HCT116 (cell line): ENCODE data around the gene SPAG5. TPM values are rescaled to one million over a fixed set of nuclear protein-coding genes. Genes with fewer than 3 reads are reported as not detected.

ENCODE experiments used
- ATAC-seq: fragments of 200-7000 bp; cut with Tn5 transposase; 2 replicates; pipeline ENCODE4 v1.9.1; 2020; ENCODE audit warnings: mild to moderate bottlenecking, moderate library complexity
- BruUV-seq: library from RNA; stranded (reverse); fragments of 400-500 nt; replicated peaks from 2 replicates; lab custom pipeline; 2021; lab: Mats Ljungman, UMichigan
- CTCF ChIA-PET: fragments of 300-600 bp; sonication (Branson Sonifier 250); formaldehyde crosslinking; loops from one replicate; lab custom pipeline; 2021; ENCODE audit warnings: antibody characterized with exemption; lab: Charles Lee
- POLR2A ChIA-PET: fragments of 300-600, 350-600 bp; sonication (Branson Sonifier 250); formaldehyde crosslinking; loops from one replicate; lab custom pipeline; 2021; ENCODE audit warnings: antibody characterized with exemption; lab: Charles Lee
- RAD21 ChIA-PET, 2 experiments: fragments of 300-600 bp; sonication (Branson Sonifier 250); formaldehyde crosslinking; loops; one replicate each; lab custom pipeline; 2023; ENCODE audit warnings: low total read pairs in 2 of 2; ENCODE audit not compliant: uncharacterized antibody in 2 of 2, unreplicated experiment in 2 of 2, low non-redundant PET in 1 of 2; lab: Charles Lee
- DNase-seq: peaks from one replicate; pipeline ENCODE4 v3.0.0-alpha.2; 2010; ENCODE audit warnings: low read depth, low spot score
- H2AFZ ChIP-seq: fragments of 200-600 bp; shearing (Covaris generic), sonication (generic); 2 replicates; pipeline ENCODE4 v1.6.1; 2017; ENCODE audit warnings: low read depth, mixed run types, mixed read lengths, antibody characterized with exemption, low read length; ENCODE audit not compliant: poor library complexity, severe bottlenecking
- H3K27ac ChIP-seq: 2 replicates; pipeline ENCODE4 v1.5.1; 2012; ENCODE audit warnings: low read depth, low read length
- H3K27me3 ChIP-seq: fragments of 200-600 bp; sonication (generic); 2 replicates; pipeline ENCODE4 v1.6.1; 2016; ENCODE audit warnings: mixed run types, low read length, mixed read lengths; ENCODE audit not compliant: insufficient read depth
- H3K36me3 ChIP-seq, 2 experiments: fragments of 200-500 bp in 1 of 2; fragments of 200-600 bp in 1 of 2; sonication (Bioruptor generic) in 1 of 2; sonication (generic) in 1 of 2; 2 replicates each; pipeline versions ENCODE4 v1.5.1 to v1.6.1; 2014 to 2016; ENCODE audit warnings: low read length in 2 of 2, inconsistent platforms in 1 of 2, mixed read lengths in 1 of 2, mixed run types in 1 of 2; ENCODE audit not compliant: insufficient read depth in 2 of 2, control insufficient read depth in 1 of 2
- H3K4me1 ChIP-seq, 2 experiments: fragments of 200-600 bp in 1 of 2; sonication (generic) in 1 of 2; 2 replicates each; pipeline versions ENCODE4 v1.5.1 to v1.6.1; 2012 to 2017; ENCODE audit warnings: low read length in 2 of 2, inconsistent platforms in 1 of 2, mild to moderate bottlenecking in 1 of 2, mixed read lengths in 1 of 2, mixed run types in 1 of 2, moderate library complexity in 1 of 2; ENCODE audit not compliant: insufficient read depth in 2 of 2, control insufficient read depth in 1 of 2
- H3K4me2 ChIP-seq: fragments of 200-600 bp; sonication (generic); 2 replicates; pipeline ENCODE4 v1.6.1; 2017; ENCODE audit warnings: mixed run types, low read length, mixed read lengths
- H3K4me3 ChIP-seq, 2 experiments: fragments of 200-600 bp in 1 of 2; sonication (generic) in 1 of 2; replicated peaks in 1 of 2; 2 replicates each; pipeline ENCODE4 v1.5.1; 2011 to 2016; ENCODE audit warnings: low read length in 2 of 2, control low read depth in 1 of 2, low read depth in 1 of 2, mild to moderate bottlenecking in 1 of 2, mixed read lengths in 1 of 2, mixed run types in 1 of 2
- H3K79me2 ChIP-seq: fragments of 200-600 bp; sonication (generic); 2 replicates; pipeline ENCODE4 v1.6.1; 2017; ENCODE audit warnings: mild to moderate bottlenecking, mixed run types, low read length, moderate library complexity, mixed read lengths; ENCODE audit not compliant: insufficient read depth
- H3K9ac ChIP-seq: fragments of 200-600 bp; sonication (generic); 2 replicates; pipeline ENCODE4 v1.6.1; 2016; ENCODE audit warnings: low read length, mixed read lengths
- H3K9me2 ChIP-seq: fragments of 200-600 bp; sonication (generic), shearing (Covaris generic); 2 replicates; pipeline ENCODE4 v1.6.1; 2017; ENCODE audit warnings: mixed run types, mild to moderate bottlenecking, moderate library complexity; ENCODE audit not compliant: insufficient read depth
- H3K9me3 ChIP-seq, 2 experiments: fragments of 200-500 bp in 1 of 2; fragments of 200-600 bp in 1 of 2; sonication (Bioruptor generic) in 1 of 2; sonication (generic) in 1 of 2; 2 replicates each; pipeline ENCODE4 v1.6.1; 2014 to 2017; ENCODE audit warnings: low read length in 2 of 2, mixed read lengths in 2 of 2, inconsistent platforms in 1 of 2, low read depth in 1 of 2, mild to moderate bottlenecking in 1 of 2, mixed run types in 1 of 2, moderate library complexity in 1 of 2; ENCODE audit not compliant: control insufficient read depth in 1 of 2, insufficient read depth in 1 of 2
- H4K20me1 ChIP-seq: fragments of 200-600 bp; sonication (generic), shearing (Covaris generic); 2 replicates; pipeline ENCODE4 v1.6.1; 2017; ENCODE audit warnings: mixed run types, mild to moderate bottlenecking, moderate library complexity; ENCODE audit not compliant: insufficient read depth
- CBX3 ChIP-seq: IDR thresholded peaks from 2 replicates; pipeline ENCODE4 v1.6.1; 2012; ENCODE audit warnings: low read depth
- CEBPB ChIP-seq: IDR thresholded peaks from 2 replicates; pipeline ENCODE4 v1.6.1; 2012; ENCODE audit warnings: low read depth
- EGR1 ChIP-seq: IDR thresholded peaks from 2 replicates; pipeline ENCODE4 v1.6.1; 2012; ENCODE audit warnings: low read depth
- ELF1 ChIP-seq: IDR thresholded peaks from 2 replicates; pipeline ENCODE4 v1.6.1; 2012; ENCODE audit warnings: low read depth, borderline replicate concordance
- EZH2 ChIP-seq: fragments of 200-600 bp; sonication (generic); IDR thresholded peaks from 2 replicates; pipeline ENCODE4 v1.6.1; 2017; ENCODE audit warnings: antibody characterized with exemption, mixed run types
- FOSL1 ChIP-seq: IDR thresholded peaks from 2 replicates; pipeline ENCODE4 v1.6.1; 2012; ENCODE audit warnings: low read depth
- JUND ChIP-seq: IDR thresholded peaks from 2 replicates; pipeline ENCODE4 v1.6.1; 2012
- POLR2A ChIP-seq: IDR thresholded peaks from 2 replicates; pipeline ENCODE4 v1.7.0; 2011; ENCODE audit warnings: borderline replicate concordance; ENCODE audit not compliant: insufficient read depth, insufficient read length; ENCODE audit errors: extremely low read depth
- REST ChIP-seq: IDR thresholded peaks from 2 replicates; pipeline ENCODE4 v1.6.1; 2012; ENCODE audit warnings: low read depth
- SIN3A ChIP-seq: IDR thresholded peaks from 2 replicates; pipeline ENCODE4 v1.6.1; 2012; ENCODE audit warnings: low read depth
- SP1 ChIP-seq: IDR thresholded peaks from 2 replicates; pipeline ENCODE4 v1.6.1; 2012; ENCODE audit warnings: low read depth
- SRF ChIP-seq: IDR thresholded peaks from 2 replicates; pipeline ENCODE4 v1.6.1; 2012; ENCODE audit warnings: low read depth
- TCF7L2 ChIP-seq: IDR thresholded peaks from 2 replicates; pipeline ENCODE4 v1.7.0; 2011; ENCODE audit warnings: borderline replicate concordance, inconsistent platforms; ENCODE audit not compliant: insufficient read depth, insufficient read length; ENCODE audit errors: extremely low read depth
- YY1 ChIP-seq: IDR thresholded peaks from 2 replicates; pipeline ENCODE4 v1.6.1; 2011; ENCODE audit warnings: low read length, low read depth, moderate library complexity, mild to moderate bottlenecking; ENCODE audit not compliant: insufficient replicate concordance; ENCODE audit errors: extremely low read depth
- ZBTB33 ChIP-seq: IDR thresholded peaks from 2 replicates; pipeline ENCODE4 v1.6.1; 2011; ENCODE audit warnings: mild to moderate bottlenecking, low read length, moderate library complexity; ENCODE audit not compliant: insufficient replicate concordance; ENCODE audit errors: extremely low read depth
- ZFX ChIP-seq: fragments of 450-650 bp; IDR thresholded peaks from 2 replicates; pipeline ENCODE4 v1.6.1; 2017
- ZNF274 ChIP-seq: fragments of 200-500 bp; sonication (Bioruptor generic); IDR thresholded peaks from 2 replicates; pipeline ENCODE4 v1.6.1; 2014; ENCODE audit warnings: mild to moderate bottlenecking, low read depth, low read length, inconsistent platforms
- intact Hi-C: fragments of 100-400 bp; cut with micrococcal nuclease; formaldehyde crosslinking; loops from 2 replicates; pipeline ENCODE4 v1.10.0; 2022
- total RNA-seq: library from RNA; stranded (reverse); gene quantifications from one replicate; pipeline ENCODE4 v1.2.1, GENCODE V29; 2021; ENCODE audit not compliant: unreplicated experiment
- TF ChIP-seq, protein P1 (sequence below), 3 experiments: fragments of 200-600 bp in 1 of 3; sonication (generic) in 1 of 3; IDR thresholded peaks in 2 of 3; conservative IDR thresholded peaks in 1 of 3; 2 replicates each; pipeline ENCODE4 v1.5.1; 2012 to 2017; ENCODE audit warnings: low read depth in 2 of 3, low read length in 2 of 3, antibody characterized with exemption in 1 of 3, borderline replicate concordance in 1 of 3, control low read depth in 1 of 3, mild to moderate bottlenecking in 1 of 3, mixed read lengths in 1 of 3, mixed run types in 1 of 3, moderate library complexity in 1 of 3; ENCODE audit not compliant: insufficient read depth in 1 of 3
- TF ChIP-seq, protein P2 (sequence below): IDR thresholded peaks from 2 replicates; pipeline ENCODE4 v1.6.1; 2012

SPAG5 gene
- total RNA-seq, 1 experiment from 2014 or later = 94.9 TPM

GRCh38 chr17:28616281-28616680 is 17.5 kb upstream of the SPAG5 start:
- Histone ChIP-seq H3K79me2 (no peaks in the 10 kb centered on the region), H3K27ac (no peak overlapping the region), H3K4me1 (no peaks in the 10 kb centered on the region), H3K9me2 (no peaks in the 10 kb centered on the region), H3K27me3 (no peaks in the 10 kb centered on the region), H3K4me2 (no peak overlapping the region), H3K4me3 (no peak overlapping the region), H3K9ac (no peak overlapping the region), H3K36me3 (peaks cover 66 to 75% of the 10 kb centered on the region in 2 experiments), H2AFZ (no peak overlapping the region), H4K20me1 (no peaks in the 10 kb centered on the region), H3K9me3 (no peaks in the 10 kb centered on the region)
- DNase-seq (no peak), ATAC-seq (no peak)
- TF ChIP-seq EZH2 = no peak
- TF ChIP-seq, protein P1, sequence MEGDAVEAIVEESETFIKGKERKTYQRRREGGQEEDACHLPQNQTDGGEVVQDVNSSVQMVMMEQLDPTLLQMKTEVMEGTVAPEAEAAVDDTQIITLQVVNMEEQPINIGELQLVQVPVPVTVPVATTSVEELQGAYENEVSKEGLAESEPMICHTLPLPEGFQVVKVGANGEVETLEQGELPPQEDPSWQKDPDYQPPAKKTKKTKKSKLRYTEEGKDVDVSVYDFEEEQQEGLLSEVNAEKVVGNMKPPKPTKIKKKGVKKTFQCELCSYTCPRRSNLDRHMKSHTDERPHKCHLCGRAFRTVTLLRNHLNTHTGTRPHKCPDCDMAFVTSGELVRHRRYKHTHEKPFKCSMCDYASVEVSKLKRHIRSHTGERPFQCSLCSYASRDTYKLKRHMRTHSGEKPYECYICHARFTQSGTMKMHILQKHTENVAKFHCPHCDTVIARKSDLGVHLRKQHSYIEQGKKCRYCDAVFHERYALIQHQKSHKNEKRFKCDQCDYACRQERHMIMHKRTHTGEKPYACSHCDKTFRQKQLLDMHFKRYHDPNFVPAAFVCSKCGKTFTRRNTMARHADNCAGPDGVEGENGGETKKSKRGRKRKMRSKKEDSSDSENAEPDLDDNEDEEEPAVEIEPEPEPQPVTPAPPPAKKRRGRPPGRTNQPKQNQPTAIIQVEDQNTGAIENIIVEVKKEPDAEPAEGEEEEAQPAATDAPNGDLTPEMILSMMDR (IDR thresholded peaks at IDR 0.05 in 2 of 3, conservative IDR thresholded peaks at IDR 0.05 in 1 of 3; ENCODE audit: borderline replicate concordance in 1 of 3, insufficient read depth in 1 of 3, low read depth in 2 of 3, low read length in 2 of 3) = no peak
- no peak for TF ChIP-seq TCF7L2
- TF ChIP-seq SP1 = no peak
- TF ChIP-seq ZFX = no peak
- TF ChIP-seq SRF = no peak
- TF ChIP-seq ZBTB33 = no peak
- no peak for TF ChIP-seq ELF1
- no peak for TF ChIP-seq EGR1
- TF ChIP-seq FOSL1 = no peak
- TF ChIP-seq REST = no peak
- TF ChIP-seq POLR2A = no peak
- no peak for TF ChIP-seq SIN3A
- no peak for TF ChIP-seq YY1
- TF ChIP-seq JUND = no peak
- no peak for TF ChIP-seq CEBPB
- no peak for TF ChIP-seq CBX3
- TF ChIP-seq, protein P2, sequence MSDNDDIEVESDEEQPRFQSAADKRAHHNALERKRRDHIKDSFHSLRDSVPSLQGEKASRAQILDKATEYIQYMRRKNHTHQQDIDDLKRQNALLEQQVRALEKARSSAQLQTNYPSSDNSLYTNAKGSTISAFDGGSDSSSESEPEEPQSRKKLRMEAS = no peak
- TF ChIP-seq ZNF274 = no peak
- no TSS peak for BruUV-seq
- intact Hi-C loops = no loop called here
- RAD21 ChIA-PET = no interaction called here
- CTCF ChIA-PET = no interaction called here
- POLR2A ChIA-PET = interaction anchor here (0.6 kb wide), 1 partner anchor 11 kb away, joined by 3 read pairs; no protein-coding TSS in a partner anchor
